Activated naive CD4-positive, alpha-beta T cell treated with anti-CD3 and anti-CD28 coated beads, Interleukin-2, amount 50 U/mL, for 24 hours (primary cell): ENCODE measurements around the gene HOXA2.

ENCODE experiments used
- H3K27ac Mint-ChIP-seq: one replicate; pipeline ENCODE4 v1.8.0; 2021; ENCODE audit warnings: mild to moderate bottlenecking, mixed read lengths
- H3K27me3 Mint-ChIP-seq: one replicate; pipeline ENCODE4 v1.8.0; 2021; ENCODE audit warnings: mixed read lengths
- H3K36me3 Mint-ChIP-seq: one replicate; pipeline ENCODE4 v1.8.0; 2021; ENCODE audit warnings: mixed read lengths
- H3K4me1 Mint-ChIP-seq: one replicate; pipeline ENCODE4 v1.8.0; 2021; ENCODE audit warnings: mixed read lengths
- H3K4me3 Mint-ChIP-seq: one replicate; pipeline ENCODE4 v1.8.0; 2021; ENCODE audit warnings: mild to moderate bottlenecking, mixed read lengths
- H3K9me3 Mint-ChIP-seq: one replicate; pipeline ENCODE4 v1.8.0; 2021; ENCODE audit warnings: mixed read lengths

HOXA2 gene

DNA sequence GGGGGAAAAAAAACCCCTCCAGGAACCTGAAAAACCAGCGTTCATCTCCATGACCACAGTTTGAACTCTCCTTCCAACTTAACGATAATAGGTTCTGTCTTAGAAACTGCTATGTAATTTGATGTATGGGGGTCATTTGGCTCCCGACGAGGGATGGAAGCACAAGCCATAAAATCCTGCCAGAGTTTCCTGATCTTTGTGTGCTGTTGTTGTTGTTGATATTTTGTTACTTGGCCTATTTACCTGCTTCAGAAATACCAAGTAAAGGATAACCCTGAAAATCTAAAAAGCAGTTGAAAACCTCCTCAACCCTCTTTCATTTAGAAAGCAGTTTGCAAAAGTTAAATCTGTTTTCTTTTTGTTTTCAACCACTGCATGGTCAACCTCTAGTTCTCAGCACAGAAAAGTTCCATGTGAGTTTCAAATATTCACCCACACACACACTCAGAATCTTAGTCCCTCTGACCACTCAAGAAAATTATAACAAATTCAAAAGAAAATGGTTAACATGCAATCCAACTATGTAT is 9.3 kb upstream of the HOXA2 start:
- Mint-ChIP-seq H3K4me1 (no peaks in the 10 kb centered on the region), H3K27me3 (peaks cover 3% of the 10 kb centered on the region), H3K4me3 (no peak overlapping the region), H3K27ac (no peak overlapping the region), H3K9me3 (no peaks in the 10 kb centered on the region), H3K36me3 (no peaks in the 10 kb centered on the region)

DNA sequence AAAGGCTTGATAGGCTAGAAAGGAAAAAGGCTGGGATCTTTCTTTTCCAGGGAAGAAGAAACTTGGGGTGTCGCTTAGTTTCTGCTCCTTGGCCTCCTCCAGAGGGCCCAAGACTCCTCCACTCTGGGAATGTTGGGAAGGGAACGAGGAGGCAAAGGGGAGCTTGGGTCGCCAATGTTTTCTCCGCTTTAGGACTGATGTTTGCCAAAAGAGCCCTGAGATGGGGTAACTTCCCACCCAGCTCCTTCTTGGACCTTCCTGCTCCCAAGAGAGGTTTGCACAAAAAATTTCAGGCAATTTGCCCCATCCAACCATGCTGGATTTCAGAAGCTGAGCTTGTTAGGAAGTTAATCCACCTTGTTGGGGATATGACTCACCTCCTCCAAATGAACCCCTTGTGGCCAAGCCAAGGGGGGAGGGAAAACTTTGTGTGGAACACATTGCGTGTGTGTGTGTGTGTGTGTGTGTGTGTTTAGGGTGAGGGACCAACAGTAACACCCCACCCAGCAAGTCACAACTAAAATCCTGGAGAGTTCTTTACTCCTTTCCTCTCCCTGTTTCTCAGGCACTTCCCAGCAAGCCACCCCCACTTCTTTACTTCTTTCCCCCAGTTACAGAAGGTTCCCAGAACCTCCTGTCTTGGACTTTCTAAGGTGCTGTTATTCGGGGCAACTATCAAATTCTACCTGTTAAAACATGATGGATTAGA is 8.7 kb upstream of the HOXA2 start:
- Mint-ChIP-seq H3K27me3 (peaks cover 3% of the 10 kb centered on the region), H3K27ac (no peak overlapping the region), H3K4me1 (no peaks in the 10 kb centered on the region), H3K36me3 (no peaks in the 10 kb centered on the region), H3K4me3 (no peak overlapping the region), H3K9me3 (no peaks in the 10 kb centered on the region)

DNA sequence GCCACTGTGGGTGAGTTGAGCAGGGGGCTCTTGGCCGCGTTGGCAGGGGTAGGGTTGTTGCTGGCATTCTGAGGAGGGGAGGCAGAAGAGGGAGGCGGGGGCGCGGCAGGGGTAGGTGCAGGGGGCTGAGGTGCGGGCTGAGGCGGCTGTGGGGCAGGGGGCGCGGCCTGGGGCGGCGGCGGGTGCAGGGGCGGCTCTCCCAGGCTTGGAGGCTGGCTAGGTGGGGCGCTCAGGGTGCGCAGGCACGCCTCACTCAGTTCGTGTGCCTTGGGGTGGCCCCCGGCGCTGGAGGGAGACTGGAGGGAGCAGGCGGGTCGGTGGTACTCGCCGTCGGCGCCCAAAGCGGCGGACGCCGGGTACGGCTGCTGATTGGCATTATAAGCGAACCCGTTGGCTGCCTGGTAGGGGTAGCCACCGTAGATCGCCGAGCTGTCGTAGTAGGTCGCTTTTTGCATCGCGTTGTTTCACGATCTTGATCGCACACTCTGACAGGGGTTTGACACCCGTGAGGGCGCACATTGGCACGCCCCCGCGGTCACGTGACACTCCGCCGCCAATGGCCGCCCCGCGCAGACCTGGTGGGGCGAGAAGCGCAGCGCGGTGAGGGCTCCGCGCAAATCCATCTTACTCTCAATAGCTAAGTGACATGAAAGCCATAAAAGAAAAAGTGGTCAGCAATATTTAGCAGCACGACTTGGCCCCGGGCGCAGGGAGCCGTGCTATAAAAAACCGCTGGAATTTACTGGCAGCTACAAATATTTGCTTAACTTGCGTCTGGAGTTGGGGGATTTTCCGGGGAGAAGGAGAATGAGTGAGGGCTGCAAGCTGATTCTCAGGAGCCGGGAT is 7.9 kb upstream of the HOXA2 start:
- Mint-ChIP-seq H3K9me3 (no peaks in the 10 kb centered on the region), H3K4me3 (no peak overlapping the region), H3K4me1 (no peaks in the 10 kb centered on the region), H3K27ac (no peak overlapping the region), H3K27me3 (peaks cover 9% of the 10 kb centered on the region), H3K36me3 (no peaks in the 10 kb centered on the region)

DNA sequence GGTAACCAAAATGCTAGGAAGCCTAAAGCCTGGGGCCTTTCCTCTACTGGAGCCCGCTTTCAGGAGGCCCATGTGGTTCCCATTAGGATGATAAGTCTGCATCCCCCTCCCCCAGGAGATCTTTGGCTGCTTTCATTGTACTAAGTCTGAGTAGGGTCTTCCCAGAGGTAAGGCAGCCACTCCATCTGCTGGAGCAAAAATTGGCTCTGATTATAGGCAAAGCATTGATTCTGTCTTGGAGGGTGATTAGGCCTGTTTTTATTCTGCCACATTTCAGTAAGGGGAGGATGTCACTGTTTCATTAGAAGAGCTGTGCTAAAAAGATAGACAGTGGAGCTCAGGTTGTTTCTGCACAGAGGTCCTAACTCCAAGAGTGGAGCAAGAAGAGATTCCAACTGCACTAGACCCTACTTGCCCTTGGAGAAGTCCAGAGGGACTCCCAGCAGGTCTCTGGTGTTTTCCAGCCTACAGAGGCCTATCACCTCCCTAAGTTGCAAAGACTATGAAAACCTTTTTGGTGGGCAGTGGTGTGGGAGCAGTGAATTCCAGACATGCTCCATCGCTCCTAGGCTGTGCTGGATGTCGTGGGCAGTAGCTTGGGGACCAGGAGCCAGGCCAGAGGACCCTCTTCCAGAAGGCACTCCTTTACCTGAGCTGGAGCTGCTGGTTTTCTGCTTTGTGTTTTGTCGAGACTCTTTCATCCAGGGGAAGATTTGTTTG is 7.1 kb upstream of the HOXA2 start:
- Mint-ChIP-seq H3K27ac (no peak overlapping the region), H3K4me1 (no peaks in the 10 kb centered on the region), H3K27me3 (peaks cover 12% of the 10 kb centered on the region), H3K4me3 (no peak overlapping the region), H3K9me3 (no peaks in the 10 kb centered on the region), H3K36me3 (no peaks in the 10 kb centered on the region)

DNA sequence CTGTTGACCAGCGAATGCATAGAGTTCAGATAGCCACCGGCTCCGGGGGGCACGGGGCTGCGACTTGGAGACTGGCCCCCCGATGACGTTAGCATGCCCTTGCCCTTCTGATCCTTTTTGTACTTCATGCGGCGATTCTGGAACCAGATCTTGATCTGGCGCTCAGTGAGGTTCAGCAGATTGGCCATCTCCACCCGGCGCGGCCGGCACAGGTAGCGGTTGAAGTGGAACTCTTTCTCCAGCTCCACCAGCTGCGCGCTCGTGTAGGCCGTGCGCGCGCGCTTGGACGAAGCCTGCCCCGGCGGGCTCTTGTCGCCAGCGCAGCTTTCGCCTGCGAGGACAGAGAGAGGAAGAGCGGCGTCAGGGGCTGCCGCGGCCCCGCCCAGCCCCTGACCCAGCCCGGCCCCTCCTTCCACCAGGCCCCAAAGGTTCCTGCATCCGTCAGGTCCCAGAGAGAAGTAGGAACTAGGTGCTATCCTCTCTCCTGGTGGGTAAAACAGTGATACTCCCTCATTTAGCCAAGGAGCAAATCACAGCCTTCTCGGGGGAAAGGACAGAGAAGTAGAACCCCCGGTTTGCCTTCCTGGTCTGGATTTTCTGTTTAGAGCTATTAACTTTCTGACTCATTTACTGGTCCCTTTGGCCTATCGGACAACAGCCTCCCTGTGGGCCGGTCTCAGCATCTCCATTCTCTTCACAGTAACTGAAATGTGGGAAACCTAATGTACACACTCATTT is 6.1 kb upstream of the HOXA2 start:
- H3K9me3 Mint-ChIP-seq = no peaks in the 10 kb centered on the region
- H3K27ac Mint-ChIP-seq = no peak overlapping the region
- H3K4me1 Mint-ChIP-seq = peaks cover 4% of the 10 kb centered on the region

DNA sequence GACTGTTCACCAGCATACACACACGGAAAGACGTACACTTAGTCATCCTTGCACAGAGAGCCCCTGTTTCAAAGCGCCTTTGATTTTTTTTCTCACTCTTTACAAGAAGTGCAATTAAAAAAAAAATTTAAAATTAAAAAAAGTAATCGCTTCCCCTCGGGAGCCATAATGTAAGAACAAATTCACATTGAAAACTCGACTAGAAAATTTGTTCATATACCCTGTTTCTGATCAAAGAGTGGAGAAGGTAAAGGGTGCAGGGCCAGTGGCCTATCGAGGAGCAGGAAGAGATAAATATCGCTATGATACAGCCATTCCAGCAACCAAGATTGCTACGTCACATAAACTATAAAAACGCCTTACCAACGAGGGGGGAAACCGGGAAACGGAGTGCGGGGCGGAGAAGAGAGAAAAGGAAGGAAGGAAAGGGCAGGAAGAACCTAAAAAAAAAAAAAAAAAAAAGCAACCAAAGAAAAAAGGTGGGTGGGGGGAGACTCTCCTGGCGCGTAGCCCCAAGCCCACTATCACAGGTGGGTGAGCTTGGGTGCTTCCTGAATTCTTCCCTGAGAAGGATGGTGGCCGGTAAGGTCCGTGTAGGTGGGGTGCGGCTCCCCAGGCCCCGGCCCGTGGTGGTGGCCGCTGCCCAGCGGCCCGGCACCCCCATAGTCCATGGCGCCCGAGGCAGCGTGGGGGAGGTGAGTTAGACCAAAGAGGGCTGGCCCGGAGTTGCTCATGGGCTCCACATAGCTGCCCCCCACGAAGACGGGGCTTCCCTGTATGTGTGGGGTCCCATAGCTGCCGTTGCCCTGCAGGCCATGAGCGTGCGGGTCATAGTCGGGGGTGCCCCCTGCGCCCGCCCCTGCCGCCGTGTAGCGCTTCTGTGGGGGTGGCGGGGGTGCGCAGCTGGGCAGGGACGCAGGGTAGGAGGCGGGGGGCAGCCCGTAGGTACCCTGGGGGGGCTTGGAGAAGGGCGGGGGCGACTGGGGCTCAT is 5.2 kb upstream of the HOXA2 start:
- Mint-ChIP-seq H3K27ac (no peak overlapping the region), H3K9me3 (no peaks in the 10 kb centered on the region), H3K27me3 (peaks cover 30% of the 10 kb centered on the region), H3K4me1 (peaks cover 10% of the 10 kb centered on the region), H3K36me3 (peaks cover 2% of the 10 kb centered on the region), H3K4me3 (no peak overlapping the region)

More for the DNA sequence above, 6.1 kb upstream of the HOXA2 start:
- Mint-ChIP-seq H3K36me3 (no peaks in the 10 kb centered on the region), H3K4me3 (no peak overlapping the region), H3K27me3 (peaks cover 21% of the 10 kb centered on the region)

DNA sequence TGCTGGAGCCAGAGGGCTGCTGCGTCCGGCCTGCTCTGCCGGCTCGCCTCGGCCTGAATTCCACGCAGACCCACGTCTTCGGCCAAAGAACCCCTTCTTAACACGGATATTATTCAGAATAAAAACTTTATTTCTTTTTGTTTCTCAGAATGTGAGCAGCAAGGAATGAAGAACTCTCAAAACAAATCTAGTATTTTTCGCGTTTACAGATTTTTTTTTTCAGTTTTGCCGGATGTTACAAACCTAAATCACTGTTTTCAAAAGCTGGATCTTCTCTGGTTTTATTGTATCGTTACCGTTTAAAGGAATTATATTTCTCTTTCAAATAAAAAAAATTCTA is 4.4 kb upstream of the HOXA2 start:
- H3K36me3 Mint-ChIP-seq = peaks cover 3% of the 10 kb centered on the region
- H3K4me3 Mint-ChIP-seq = no peak overlapping the region
- peaks cover 16% of the 10 kb centered on the region for H3K4me1 Mint-ChIP-seq
- H3K27me3 Mint-ChIP-seq = peaks cover 35% of the 10 kb centered on the region
- H3K9me3 Mint-ChIP-seq = no peaks in the 10 kb centered on the region
- H3K27ac Mint-ChIP-seq = no peak overlapping the region

DNA sequence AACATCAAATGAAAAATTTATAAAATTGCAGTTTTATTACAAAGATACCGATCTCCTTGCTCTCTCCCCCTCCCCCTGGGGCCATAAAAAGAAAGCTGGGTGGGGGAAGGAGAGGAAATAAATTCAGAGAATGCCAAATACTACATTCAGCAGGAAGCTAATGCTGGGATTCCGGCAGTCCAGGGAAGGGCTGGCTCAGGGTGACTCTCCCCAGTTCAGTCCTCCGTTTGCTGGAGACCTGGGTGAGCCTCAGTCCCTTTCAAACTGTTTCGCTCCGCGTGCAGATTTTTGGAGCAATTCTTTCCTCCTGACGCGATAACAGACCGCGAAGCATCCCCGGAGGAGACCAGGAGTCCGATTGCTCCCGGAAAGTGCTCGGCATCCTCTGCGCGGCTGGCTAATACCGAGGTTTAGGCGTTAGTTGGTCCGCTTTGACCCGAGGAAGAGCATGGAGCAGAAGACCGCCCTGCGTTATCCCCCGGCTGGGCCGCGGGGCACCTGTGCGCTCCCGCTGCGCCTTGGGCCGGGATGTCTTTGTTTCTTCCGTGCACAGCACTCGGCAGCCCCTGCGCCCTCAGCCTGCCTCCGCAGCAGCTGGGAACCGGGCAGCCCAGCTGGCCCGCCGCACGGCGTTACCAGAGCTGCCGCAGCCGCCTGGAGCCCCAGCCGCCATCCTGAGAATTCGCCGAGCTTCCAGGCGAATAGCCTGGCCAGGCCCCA is 3.9 kb upstream of the HOXA2 start:
- Mint-ChIP-seq H3K4me1 (peaks cover 19% of the 10 kb centered on the region), H3K9me3 (no peaks in the 10 kb centered on the region), H3K27me3 (peaks cover 41% of the 10 kb centered on the region), H3K4me3 (no peak overlapping the region), H3K36me3 (peaks cover 6% of the 10 kb centered on the region), H3K27ac (no peak overlapping the region)

DNA sequence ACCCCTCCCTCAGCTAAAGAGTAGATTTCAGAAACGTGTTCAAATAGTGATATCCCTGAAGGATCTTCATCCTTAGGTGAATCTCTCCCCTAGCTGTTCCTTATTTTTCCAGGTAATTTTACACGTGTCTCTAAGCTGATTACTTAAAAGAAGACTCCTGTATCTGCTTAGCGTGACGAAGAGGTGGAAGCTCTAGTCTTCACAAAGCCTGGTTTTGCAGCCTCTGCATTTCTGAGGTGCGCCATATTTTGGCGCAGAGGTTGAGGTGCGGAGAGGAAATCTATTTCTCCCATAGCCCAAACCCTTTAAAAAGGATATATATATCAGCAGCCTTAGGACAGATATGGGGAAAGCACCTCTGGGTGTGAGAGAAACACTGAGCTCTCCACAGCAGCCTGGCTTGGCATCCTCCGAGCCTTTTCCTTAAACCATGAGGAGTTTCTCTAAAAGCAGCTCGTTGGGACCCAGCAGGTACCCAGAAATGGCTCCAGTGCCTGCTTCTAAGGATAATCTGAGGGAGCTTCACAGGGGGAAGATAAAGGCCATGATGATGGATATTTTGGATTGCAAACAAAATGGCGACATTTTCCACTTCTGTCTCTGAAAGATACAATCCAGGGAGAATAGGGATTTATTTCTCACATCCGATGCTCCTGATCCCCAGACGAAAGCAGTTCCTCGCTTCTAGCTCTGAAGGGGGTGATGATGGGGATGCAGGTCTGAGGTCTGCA is 3.0 kb upstream of the HOXA2 start:
- Mint-ChIP-seq H3K4me1 (peaks cover 19% of the 10 kb centered on the region), H3K27ac (no peak overlapping the region), H3K36me3 (peaks cover 8% of the 10 kb centered on the region), H3K4me3 (no peak overlapping the region), H3K27me3 (peaks cover 46% of the 10 kb centered on the region), H3K9me3 (no peaks in the 10 kb centered on the region)

DNA sequence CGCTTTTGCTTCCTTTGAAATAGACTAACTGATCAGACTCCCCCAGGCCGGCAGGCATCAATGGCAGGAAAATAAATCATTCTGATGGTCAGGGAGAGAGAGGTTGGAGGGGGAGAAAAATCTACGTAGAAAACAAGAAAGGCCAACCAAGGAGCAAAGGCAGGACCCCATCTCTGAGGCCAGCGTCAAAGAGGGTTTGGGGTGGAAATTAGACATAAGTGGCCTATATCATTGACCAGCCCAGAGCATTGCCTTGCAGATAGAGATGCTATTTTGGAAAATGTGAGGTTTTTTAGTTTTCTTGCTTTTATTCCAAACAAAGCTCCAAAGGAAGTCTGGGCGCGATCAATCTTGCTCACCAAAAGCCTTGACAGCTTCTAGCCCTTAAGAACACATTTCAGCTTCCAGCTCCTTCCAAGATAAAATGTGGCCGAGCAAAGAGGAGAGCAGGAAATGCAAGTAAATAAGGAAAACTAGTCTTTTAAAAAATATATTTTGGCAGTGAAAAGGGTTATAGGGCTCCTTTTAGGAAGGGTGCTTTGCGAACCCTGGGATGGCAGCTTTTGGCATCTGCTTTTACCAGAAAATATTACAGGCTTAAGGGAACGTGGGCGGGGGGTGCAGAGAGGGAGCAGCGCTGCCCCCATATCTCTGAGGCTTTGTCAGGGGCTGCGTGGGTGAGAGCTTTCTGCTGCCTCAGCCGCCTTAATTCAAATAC is 2.0 kb upstream of the HOXA2 start:
- H3K4me1 Mint-ChIP-seq = peaks cover 19% of the 10 kb centered on the region

DNA sequence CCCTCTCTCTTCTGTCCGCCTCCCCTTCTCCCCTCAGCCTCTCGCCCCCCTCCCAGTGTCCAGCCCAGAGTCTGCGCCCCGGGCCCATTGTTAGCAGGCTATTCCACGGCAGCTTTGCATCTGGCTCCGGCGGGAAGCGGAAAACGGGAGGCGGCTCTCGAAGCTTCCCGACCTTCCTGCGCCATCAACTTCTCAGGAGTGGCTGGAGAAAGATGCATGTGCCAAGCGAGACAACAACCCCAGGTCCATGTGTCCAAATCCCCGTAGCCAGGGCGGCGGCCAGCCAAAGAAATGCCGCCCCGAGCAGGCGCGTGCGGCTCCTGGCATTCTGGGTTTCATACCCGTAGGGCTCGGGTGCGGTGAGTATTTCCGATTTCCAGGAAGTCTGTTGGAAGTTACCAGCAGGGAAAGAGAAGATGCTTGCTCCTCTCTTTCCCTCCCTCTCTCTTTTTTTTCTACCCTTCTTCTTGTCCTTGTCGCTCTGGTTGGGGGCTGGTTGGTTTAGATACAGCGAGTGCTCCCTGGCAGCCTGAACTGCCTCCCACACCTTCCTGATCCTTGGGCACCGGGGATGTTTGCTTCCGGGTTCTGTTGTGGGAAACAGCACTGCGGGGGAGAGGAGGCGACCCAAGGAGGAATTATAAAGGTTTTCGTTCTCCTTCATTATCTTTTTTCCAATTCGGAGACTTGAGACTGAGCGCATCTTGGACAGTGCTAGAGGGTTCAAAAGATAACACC is 1.2 kb upstream of the HOXA2 start:
- peaks cover 60% of the 10 kb centered on the region for H3K27me3 Mint-ChIP-seq
- no peaks in the 10 kb centered on the region for H3K9me3 Mint-ChIP-seq
- peaks cover 23% of the 10 kb centered on the region for H3K4me1 Mint-ChIP-seq
- peaks cover 15% of the 10 kb centered on the region for H3K36me3 Mint-ChIP-seq
- no peak overlapping the region for H3K27ac Mint-ChIP-seq
- H3K4me3 Mint-ChIP-seq = no peak overlapping the region

More for the DNA sequence above, 2.0 kb upstream of the HOXA2 start:
- Mint-ChIP-seq H3K27me3 (peaks cover 53% of the 10 kb centered on the region), H3K9me3 (no peaks in the 10 kb centered on the region), H3K4me3 (no peak overlapping the region), H3K36me3 (peaks cover 12% of the 10 kb centered on the region), H3K27ac (no peak overlapping the region)

DNA sequence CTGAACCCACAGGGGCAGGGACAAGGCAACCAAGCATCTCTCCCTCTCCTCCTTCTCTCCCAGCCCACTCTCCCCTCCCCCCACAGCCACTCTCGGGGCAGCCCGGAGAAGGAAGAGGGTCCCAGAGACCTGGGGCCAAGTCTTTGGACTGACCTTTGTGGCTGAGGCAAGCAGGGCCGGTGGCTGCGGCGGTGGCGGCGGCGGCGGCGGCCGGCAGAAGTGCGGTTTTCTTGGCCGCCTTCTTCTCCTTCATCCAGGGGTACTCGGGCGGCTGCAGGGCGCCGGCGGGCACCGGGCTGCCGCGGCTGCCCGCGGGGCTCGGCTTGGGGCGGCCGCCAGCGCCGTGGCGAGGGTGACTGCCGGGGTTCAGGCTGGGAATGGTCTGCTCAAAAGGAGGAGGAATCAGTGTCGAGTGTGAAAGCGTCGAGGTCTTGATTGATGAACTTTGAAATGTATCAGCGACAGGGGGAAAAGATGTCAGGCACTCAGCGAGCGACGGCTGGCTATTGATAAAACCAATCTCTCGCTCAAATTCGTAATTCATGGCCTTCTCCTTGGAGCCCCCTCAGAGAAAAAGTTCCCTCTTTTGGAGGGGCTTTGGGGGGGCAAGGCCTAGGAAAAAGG is 414 bp downstream of the HOXA2 start:
- H3K9me3 Mint-ChIP-seq = no peaks in the 10 kb centered on the region
- peaks cover 65% of the 10 kb centered on the region for H3K27me3 Mint-ChIP-seq
- peak overlapping the region; percentile 4 for H3K4me3 Mint-ChIP-seq
- no peak overlapping the region for H3K27ac Mint-ChIP-seq
- peaks cover 36% of the 10 kb centered on the region for H3K4me1 Mint-ChIP-seq
- H3K36me3 Mint-ChIP-seq = peaks cover 16% of the 10 kb centered on the region
